ENCODE measurements around the gene EEA1. TPM values are rescaled to one million over a fixed set of nuclear protein-coding genes. Genes with fewer than 3 reads are reported as not detected.

Gene EEA1
- total RNA-seq, 1 donor from 2014 or later, result 10.9 TPM

DNA sequence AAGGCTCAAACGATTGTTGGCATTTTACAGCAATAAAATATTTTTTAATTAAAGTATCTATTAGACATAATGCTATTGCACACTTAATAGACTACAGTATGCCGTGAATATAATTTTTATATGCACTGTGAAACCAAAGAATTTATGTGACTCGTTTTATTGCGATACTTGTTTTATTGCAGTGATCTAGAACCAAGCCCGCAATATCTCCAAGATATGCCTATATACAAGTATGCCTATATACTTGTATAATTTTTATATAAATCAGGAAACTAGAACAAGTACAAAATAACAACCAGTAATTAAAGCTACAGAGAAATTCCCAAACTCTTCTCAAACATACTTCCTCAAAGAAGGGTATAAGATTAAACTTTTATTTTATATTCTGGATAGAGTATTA, 31.3 kb downstream of the EEA1 start:
- TF ChIP-seq, protein P1, sequence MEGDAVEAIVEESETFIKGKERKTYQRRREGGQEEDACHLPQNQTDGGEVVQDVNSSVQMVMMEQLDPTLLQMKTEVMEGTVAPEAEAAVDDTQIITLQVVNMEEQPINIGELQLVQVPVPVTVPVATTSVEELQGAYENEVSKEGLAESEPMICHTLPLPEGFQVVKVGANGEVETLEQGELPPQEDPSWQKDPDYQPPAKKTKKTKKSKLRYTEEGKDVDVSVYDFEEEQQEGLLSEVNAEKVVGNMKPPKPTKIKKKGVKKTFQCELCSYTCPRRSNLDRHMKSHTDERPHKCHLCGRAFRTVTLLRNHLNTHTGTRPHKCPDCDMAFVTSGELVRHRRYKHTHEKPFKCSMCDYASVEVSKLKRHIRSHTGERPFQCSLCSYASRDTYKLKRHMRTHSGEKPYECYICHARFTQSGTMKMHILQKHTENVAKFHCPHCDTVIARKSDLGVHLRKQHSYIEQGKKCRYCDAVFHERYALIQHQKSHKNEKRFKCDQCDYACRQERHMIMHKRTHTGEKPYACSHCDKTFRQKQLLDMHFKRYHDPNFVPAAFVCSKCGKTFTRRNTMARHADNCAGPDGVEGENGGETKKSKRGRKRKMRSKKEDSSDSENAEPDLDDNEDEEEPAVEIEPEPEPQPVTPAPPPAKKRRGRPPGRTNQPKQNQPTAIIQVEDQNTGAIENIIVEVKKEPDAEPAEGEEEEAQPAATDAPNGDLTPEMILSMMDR (IDR thresholded peaks at IDR 0.05), result no peak
- H3K9me3 ChIP-seq, result no peaks in the 10 kb centered on the region
- peak overlapping the region; percentile 73 to 82 for H3K27ac ChIP-seq
- H3K36me3 ChIP-seq, result no peaks in the 10 kb centered on the region
- intact Hi-C loops (cut with DNase I), result no loop called here
- no peaks in the 10 kb centered on the region for H3K27me3 ChIP-seq
- H3K4me1 ChIP-seq, result peaks cover 5 to 7% of the 10 kb centered on the region in 2 donors
- no peak for DNase-seq (ENCODE audit: low spot score in 2 of 2)
- H3K4me3 ChIP-seq, result no peak overlapping the region

GRCh38 chr12:92890601-92891106, 38.4 kb downstream of the EEA1 start:
- intact Hi-C loops (cut with DNase I), result no loop called here

DNA sequence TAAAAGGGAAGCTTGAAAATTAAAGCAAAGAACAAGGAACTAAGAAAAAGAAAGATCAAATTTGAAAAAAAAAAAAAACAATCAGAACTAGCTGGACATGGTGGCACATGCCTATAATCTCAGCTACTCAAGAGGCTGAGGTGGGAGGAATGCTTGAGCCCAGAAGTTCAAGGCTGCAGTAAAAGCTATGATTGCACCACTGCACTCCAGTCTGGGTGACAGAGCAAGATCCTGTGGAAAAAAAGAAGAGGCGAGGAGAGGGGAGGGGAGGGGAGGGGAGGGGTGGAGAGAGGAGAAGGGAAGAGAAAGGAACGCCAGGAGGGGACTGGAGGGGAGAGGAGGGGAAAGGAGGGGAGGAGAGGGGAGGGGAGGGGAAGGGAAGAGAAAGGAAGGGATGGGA, 43.0 kb downstream of the EEA1 start:
- H3K4me3 ChIP-seq, result no peak overlapping the region
- H3K27ac ChIP-seq, result no peak overlapping the region
- DNase-seq (ENCODE audit: low spot score in 2 of 2), result no peak
- no peaks in the 10 kb centered on the region for H3K9me3 ChIP-seq
- no peaks in the 10 kb centered on the region for H3K4me1 ChIP-seq
- H3K27me3 ChIP-seq, result no peaks in the 10 kb centered on the region
- H3K36me3 ChIP-seq, result peaks cover 6 to 28% of the 10 kb centered on the region in 2 donors
- TF ChIP-seq, protein P1 (IDR thresholded peaks at IDR 0.05), result no peak
- intact Hi-C loops (cut with DNase I), result no loop called here

More at GRCh38 chr12:92890601-92891106, 38.4 kb downstream of the EEA1 start:
- TF ChIP-seq, protein P1 (IDR thresholded peaks at IDR 0.05), result no peak
- Histone ChIP-seq H3K4me3 (no peak overlapping the region), H3K4me1 (no peaks in the 10 kb centered on the region), H3K36me3 (peaks cover 3 to 9% of the 10 kb centered on the region in 2 donors), H3K27me3 (no peaks in the 10 kb centered on the region), H3K27ac (no peak overlapping the region), H3K9me3 (no peaks in the 10 kb centered on the region)
- no peak for DNase-seq (ENCODE audit: low spot score in 2 of 2)

- no peaks in the 10 kb centered on the region for H3K27me3 ChIP-seq
- H3K36me3 ChIP-seq, result peaks cover 0 to 46% of the 10 kb centered on the region in 2 donors
- peaks cover 0 to 6% of the 10 kb centered on the region in 2 donors for H3K9me3 ChIP-seq
- intact Hi-C loops (cut with DNase I), result no loop called here
- no peaks in the 10 kb centered on the region for H3K4me1 ChIP-seq
- TF ChIP-seq, protein P1 (IDR thresholded peaks at IDR 0.05), result no peak
- no peak for DNase-seq (ENCODE audit: low spot score in 2 of 2)
- no peak overlapping the region for H3K4me3 ChIP-seq
- H3K27ac ChIP-seq, result no peak overlapping the region
These were observed 49.3 kb downstream of the EEA1 start for GRCh38 chr12:92879698-92880322.

GRCh38 chr12:92877904-92878303, 51.2 kb downstream of the EEA1 start:
- no peaks in the 10 kb centered on the region for H3K4me1 ChIP-seq
- H3K27me3 ChIP-seq, result no peaks in the 10 kb centered on the region
- TF ChIP-seq, protein P1 (IDR thresholded peaks at IDR 0.05), result no peak

More at GRCh38 chr12:92877904-92878303, 51.2 kb downstream of the EEA1 start:
- Histone ChIP-seq H3K27ac (no peak overlapping the region), H3K9me3 (peaks cover 0 to 6% of the 10 kb centered on the region in 2 donors), H3K36me3 (peaks cover 0 to 33% of the 10 kb centered on the region in 2 donors), H3K4me3 (no peak overlapping the region)
- no peak for DNase-seq (ENCODE audit: low spot score in 2 of 2)
- intact Hi-C loops (cut with DNase I), result no loop called here
